DMS79 treated with DMSO at 0.1 percent for 48 hours (cell line): ENCODE measurements around the gene SH3RF3.
A peak's percentile ranks its signal among the peaks of the same experiment; 100 is the strongest.

Experiments used
- DNase-seq: peaks from one replicate; lab custom pipeline; 2025; lab: John Stamatoyannopoulos, UW

SH3RF3 gene

GRCh38 chr2:109476641-109477441 lies 347.8 kb downstream of the SH3RF3 start:
- DNase-seq = no peak

- no peak for DNase-seq
These were observed 350.0 kb downstream of the SH3RF3 start for GRCh38 chr2:109478906-109479493.

DNA sequence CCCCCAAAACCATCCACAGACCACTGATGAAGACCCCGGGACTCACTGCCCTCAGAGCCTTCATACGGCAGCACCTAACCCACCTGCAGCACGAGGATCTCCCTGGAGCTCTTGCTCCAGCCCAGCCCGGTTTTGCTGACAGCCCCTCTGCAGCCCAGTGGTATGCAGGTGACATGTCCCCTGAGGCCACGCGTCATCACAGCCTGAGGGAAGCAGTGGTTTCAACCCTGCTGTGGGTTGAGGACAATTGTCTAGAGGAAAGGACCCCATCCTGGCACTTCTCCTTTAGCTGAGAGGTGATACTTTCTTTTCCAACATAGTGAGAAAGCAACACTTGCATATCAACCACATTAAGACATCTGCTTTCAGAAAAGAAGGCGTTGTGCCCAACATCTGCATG lies 350.8 kb downstream of the SH3RF3 start:
- DNase-seq = no peak

GRCh38 chr2:109480486-109481195 lies 351.6 kb downstream of the SH3RF3 start:
- DNase-seq = no peak

DNA sequence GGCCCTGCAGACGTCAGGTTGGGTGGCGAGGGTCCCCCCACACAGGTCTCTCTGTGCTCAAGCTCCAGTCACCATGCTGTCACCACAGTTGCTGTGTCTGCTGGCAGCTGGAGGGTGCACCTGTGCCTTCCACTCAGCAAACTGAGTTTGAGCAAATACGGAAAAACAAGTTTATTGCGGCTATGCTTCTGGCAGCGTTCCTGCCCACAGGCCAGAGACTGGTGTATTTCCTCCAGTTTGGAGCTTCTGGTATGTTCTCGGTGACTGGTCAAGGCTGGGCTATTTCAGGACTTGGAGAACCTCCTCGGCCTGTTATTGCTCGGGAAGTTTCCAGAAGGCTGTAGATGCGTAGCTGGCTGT lies 352.2 kb downstream of the SH3RF3 start:
- DNase-seq = peak; percentile 27

- no peak for DNase-seq
These were observed 352.6 kb downstream of the SH3RF3 start for GRCh38 chr2:109481599-109481998.

- no peak for DNase-seq
These were observed 353.4 kb downstream of the SH3RF3 start for GRCh38 chr2:109482361-109482861.

DNA sequence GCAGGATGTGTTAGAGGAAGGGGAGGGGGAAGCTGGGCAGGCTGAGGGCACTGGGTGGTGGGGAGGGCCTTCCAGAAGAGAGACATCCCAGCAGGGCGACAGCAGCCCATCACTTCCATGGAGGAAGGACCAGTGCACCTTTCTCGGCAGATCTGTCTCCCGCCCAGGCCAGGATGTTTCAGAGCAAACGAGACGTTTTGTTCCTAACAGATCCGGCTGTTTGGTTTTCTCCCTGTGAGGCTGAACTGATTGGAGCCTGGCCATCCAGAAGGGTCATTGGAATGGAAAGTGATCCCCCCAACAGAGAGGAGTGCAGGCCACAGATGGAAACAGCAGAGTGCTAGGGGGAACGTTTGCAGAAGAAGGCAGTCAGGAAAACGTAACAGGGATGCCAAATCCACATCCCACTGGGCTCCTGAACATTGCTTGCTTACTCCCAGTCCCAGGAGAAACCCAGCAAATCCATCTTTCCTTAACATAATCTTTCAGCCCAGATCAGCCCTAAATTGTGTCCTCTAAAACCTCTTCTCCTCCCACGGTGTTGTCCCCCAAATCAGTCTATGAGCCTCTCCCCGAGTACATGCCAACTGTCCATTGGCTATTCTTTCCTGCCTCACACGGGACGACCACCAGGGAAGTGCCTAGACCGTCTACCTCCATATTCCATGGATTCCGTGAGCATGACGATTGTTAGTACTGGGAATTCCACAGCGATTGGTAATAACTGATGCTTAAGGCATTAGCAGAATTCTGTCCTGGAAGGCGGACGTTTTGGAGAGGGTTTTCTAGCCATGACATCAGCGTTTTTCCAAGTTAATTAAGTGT lies 357.9 kb downstream of the SH3RF3 start:
- DNase-seq = no peak

- DNase-seq = no peak
These were observed 358.5 kb downstream of the SH3RF3 start for GRCh38 chr2:109487536-109487869.

DNA sequence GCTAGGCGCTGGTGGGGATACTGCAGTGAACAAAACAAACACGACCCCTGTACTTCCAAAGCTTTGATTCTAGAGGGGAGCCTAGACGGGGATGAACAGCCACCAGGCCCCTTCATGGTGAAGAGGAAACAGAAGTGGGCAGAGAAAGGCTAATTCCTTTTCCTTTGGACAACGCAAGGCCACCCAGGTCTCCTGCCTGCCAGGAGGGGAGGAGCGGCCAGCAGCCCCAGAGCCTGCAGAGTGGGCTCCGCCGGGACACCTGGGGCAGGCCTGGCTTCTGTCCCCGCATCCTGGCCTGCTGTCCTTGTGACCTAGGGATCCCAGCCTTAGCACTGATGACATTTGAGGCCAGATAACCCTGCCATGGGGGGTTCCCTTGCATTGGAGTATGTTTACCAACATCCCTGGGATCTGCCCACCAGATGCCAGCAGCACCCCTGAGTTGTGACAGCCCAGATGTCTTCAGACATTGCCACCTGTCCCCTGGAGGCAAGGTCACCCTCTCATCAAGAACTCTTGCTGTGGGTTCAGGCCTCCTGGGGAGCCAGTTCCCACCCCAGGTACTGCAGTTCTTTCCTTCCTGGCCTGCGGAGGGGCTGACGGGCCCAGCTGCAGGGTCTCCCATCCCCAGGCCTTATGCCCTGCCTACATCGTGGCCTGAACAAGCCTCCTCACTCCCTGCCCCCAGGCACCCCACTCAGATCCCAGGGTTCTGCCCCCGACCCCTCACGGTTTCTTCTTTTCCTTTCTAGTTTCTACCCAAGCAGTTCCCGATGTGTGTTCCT lies 359.1 kb downstream of the SH3RF3 start:
- no peak for DNase-seq

DNA sequence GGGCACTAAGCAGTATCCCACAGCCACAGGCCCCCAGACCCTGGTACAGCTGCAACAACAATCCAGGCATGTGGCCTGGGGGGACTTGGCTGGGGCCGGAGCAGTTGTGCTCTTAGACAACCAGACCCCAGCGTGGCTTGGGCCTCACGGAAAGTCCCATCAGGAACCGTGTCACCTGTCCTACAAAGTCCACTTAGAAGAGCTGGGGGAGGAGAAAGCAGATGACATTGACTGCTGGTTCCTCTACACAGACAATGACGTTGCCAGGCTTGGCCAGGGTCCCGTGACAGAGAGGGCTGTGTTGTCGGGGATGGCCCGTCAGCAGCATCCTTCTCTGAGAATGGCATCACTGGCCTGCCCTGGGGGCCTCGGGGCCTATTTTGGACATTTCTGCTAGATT lies 360.3 kb downstream of the SH3RF3 start:
- DNase-seq = no peak

- DNase-seq = no peak
These were observed 364.4 kb downstream of the SH3RF3 start for GRCh38 chr2:109493176-109493935.

DNA sequence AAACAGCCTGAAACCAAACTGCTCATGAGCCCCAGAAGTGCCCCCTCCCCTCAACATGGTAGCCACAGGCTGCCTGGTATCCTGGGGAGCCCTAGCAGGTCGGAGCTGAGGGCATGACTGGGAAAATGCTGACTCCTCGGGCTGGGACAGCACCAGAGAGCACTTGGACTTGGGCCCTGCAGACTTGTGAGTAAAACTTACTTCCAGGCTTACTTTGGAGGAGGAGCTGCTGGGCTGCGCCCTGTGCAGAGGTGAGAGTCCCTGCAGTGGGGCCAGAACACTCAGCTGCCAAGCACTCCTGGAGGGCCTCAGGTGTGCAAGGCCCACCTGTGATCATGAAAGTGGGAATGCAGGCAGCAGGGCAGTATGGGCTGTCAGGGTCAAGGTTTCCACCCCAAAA lies 365.3 kb downstream of the SH3RF3 start:
- DNase-seq = no peak

- DNase-seq = no peak
These were observed 368.5 kb downstream of the SH3RF3 start for GRCh38 chr2:109497463-109497862.

GRCh38 chr2:109497911-109498870 lies 369.2 kb downstream of the SH3RF3 start:
- DNase-seq = peak; percentile 39

GRCh38 chr2:109498906-109499305 lies 369.9 kb downstream of the SH3RF3 start:
- no peak for DNase-seq

GRCh38 chr2:109499566-109499965 lies 370.6 kb downstream of the SH3RF3 start:
- peak; percentile 10 for DNase-seq

- DNase-seq = no peak
These were observed 371.9 kb downstream of the SH3RF3 start for GRCh38 chr2:109500910-109501309.

DNA sequence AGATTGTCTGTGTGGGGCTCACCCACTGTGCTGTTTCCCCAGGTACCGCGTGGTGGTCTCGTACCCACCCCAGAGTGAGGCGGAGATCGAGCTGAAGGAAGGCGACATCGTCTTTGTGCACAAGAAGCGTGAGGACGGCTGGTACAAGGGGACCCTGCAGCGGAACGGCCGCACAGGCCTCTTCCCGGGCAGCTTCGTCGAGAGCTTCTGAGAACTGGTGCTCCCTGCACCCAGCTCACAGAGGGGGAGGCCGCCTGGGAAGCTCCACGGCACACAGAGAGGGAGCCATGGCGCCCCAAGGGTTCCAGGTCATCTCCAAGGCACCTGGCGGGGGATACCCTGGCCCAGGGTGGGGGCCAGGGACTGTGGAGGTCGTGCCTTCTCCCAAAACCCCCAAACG lies 372.5 kb downstream of the SH3RF3 start:
- no peak for DNase-seq

DNA sequence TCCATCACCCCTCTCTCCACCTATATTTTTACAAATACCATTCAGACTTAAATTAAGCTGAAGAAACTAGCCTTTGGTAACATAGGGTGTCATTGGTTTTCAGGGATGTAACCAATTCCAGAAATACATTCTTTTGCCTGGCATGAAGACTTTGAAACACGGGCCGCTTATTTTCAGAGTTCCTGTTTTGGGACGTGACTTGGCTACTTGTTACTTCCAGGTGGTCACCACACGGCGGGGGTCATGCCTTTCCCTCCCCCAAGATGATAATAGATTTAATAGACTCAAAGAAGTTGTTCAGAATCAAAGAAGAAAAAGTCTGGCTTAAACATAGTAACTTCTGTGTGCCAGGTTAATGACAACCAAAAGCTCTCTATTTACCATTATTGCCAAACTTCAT lies 374.2 kb downstream of the SH3RF3 start:
- DNase-seq = no peak
